Neutrophil (primary cell): ENCODE results near the gene BIK.

Experiments used
- H3K27ac ChIP-seq: fragments of 200-600 bp; sonication (generic); 2 replicates; pipeline ENCODE4 v1.5.1; 2016; ENCODE audit warnings: mild to moderate bottlenecking, moderate library complexity
- H3K27me3 ChIP-seq: fragments of 200-600 bp; sonication (generic); 2 replicates; pipeline ENCODE4 v1.6.0; 2016; ENCODE audit warnings: mild to moderate bottlenecking
- H3K36me3 ChIP-seq: fragments of 200-600 bp; sonication (generic); 2 replicates; pipeline ENCODE4 v1.5.1; 2017
- H3K4me1 ChIP-seq, 2 experiments: fragments of 200-600 bp in 1 of 2; sonication (generic) in 1 of 2; 1 replicate in 1 of 2; 2 replicates in 1 of 2; pipeline versions ENCODE4 v1.5.1 to v1.6.1; 2013 to 2016; ENCODE audit warnings: low read depth in 1 of 2, low read length in 1 of 2, mild to moderate bottlenecking in 1 of 2, moderate library complexity in 1 of 2; ENCODE audit not compliant: control insufficient read depth in 1 of 2, insufficient read depth in 1 of 2
- H3K4me3 ChIP-seq, 2 experiments: fragments of 200-600 bp in 1 of 2; sonication (generic) in 1 of 2; 1 replicate in 1 of 2; 2 replicates in 1 of 2; pipeline ENCODE4 v1.5.1; 2013 to 2016; ENCODE audit warnings: low read depth in 1 of 2, low read length in 1 of 2, mild to moderate bottlenecking in 1 of 2, moderate library complexity in 1 of 2
- H3K9me3 ChIP-seq: fragments of 200-600 bp; sonication (generic); 2 replicates; pipeline ENCODE4 v1.5.1; 2016
- CTCF ChIP-seq: fragments of 200-600 bp; sonication (generic); IDR thresholded peaks from 2 replicates; pipeline ENCODE4 v1.5.1; 2016; ENCODE audit warnings: antibody characterized with exemption

The BIK gene

DNA sequence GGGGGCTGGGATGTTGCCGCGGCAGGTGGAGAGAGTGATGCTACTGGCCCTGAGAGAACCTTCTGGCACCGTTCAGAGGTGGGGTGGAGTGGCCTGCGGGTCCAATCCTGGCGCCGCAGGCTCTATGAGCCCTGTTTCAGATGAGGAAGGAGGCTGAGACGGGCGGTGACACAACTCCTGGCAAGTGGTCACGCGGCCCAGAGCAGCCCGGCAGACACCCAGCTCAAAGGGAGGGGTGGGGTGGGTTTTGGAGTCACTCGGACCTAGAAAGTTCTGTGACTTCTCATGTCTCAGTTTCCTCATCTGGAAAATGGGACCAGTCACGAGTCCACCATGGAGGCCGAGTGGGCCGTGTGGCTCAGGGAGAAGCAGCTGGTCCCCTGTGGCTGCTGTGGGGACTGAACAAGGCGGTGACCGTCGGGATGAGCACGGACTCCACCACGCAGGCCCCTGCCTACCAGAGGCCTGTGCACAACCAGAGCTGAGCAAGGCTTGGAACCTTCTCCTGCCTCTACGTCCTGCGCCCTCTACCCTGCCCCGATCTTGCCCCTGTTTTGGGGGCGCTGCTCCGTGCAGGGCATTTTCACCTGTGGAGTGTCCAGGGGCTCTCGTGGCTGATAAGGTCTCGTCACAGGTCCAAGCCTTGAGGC lies 44.5 kb downstream of the BIK start:
- Histone ChIP-seq H3K4me3 (peak overlapping the region; percentile 44 to 46), H3K27me3 (no peaks in the 10 kb centered on the region), H3K27ac (peak overlapping the region; percentile 89), H3K4me1 (peaks cover 82 to 85% of the 10 kb centered on the region in 2 experiments), H3K36me3 (peaks cover 28% of the 10 kb centered on the region), H3K9me3 (no peaks in the 10 kb centered on the region)
- TF ChIP-seq CTCF: peak; percentile 23

GRCh38 chr22:43155789-43156188 lies 45.2 kb downstream of the BIK start:
- Histone ChIP-seq H3K36me3 (peaks cover 36% of the 10 kb centered on the region), H3K27me3 (no peaks in the 10 kb centered on the region)
- no peak for TF ChIP-seq CTCF

DNA sequence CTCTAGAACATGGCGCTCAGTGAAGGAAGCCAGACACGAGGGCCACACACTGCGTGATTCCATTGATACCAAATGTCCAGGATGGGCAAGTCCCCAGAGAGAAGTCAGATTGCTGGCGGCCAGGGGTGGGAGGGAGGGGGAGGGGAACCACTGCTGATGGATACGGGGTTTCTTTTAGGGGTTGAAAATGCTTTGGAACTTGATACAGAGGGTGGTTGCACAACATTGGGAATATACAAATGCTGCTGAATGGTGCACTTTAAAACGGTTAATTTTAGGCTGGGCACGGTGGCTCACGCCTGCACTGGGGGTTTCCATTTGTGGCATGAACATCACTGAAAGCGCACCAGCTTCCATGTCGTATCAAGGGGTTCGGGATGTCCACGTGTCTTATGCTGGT lies 45.9 kb downstream of the BIK start:
- H3K4me1 ChIP-seq: peaks cover 71 to 74% of the 10 kb centered on the region in 2 experiments
- peak overlapping the region; percentile 89 for H3K27ac ChIP-seq
- H3K36me3 ChIP-seq: peaks cover 42% of the 10 kb centered on the region
- no peaks in the 10 kb centered on the region for H3K9me3 ChIP-seq
- H3K27me3 ChIP-seq: no peaks in the 10 kb centered on the region
- no peak overlapping the region for H3K4me3 ChIP-seq
- no peak for TF ChIP-seq CTCF

More at GRCh38 chr22:43155789-43156188, 45.2 kb downstream of the BIK start:
- H3K4me1 ChIP-seq: peaks cover 76 to 77% of the 10 kb centered on the region in 2 experiments
- no peaks in the 10 kb centered on the region for H3K9me3 ChIP-seq
- H3K27ac ChIP-seq: peak overlapping the region; percentile 89
- H3K4me3 ChIP-seq: peak overlapping the region; percentile 44 to 46

DNA sequence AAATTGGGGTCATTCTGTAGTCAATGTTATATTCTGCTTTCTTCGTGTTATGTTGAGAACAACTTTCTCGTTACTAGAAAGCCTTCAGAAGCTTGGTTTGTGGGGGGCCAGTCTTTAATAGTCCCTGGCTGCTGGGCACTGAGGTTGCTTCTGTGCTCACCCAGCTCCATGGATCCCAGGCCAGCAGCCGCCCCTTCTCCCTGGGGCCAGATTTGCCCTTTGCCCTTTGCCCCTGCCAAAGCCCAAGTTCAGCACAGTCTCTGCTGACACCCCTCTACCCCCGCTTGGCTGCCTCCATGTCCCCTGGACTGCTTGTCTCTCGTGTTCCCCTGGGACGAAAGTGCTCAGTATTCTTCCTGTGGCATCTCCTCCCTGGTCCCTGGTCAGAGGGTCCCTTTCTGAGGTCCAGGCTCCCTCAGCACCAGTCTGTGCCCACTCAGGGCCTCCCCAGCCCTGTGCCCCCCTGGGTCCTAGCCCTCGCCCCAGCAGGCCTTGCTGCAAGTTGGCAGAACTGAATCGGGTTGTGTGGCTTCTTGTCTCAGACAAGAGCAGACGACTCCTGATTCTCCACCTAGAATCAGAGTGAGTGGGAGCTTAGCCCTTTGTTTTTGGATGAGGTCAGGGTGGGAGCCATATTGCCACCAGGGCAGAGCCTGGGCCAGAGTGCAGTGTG lies 47.5 kb downstream of the BIK start:
- no peak for TF ChIP-seq CTCF
- H3K9me3 ChIP-seq: no peaks in the 10 kb centered on the region
- H3K4me1 ChIP-seq: peaks cover 61 to 65% of the 10 kb centered on the region in 2 experiments
- H3K36me3 ChIP-seq: peaks cover 58% of the 10 kb centered on the region
- H3K27me3 ChIP-seq: no peaks in the 10 kb centered on the region
- no peak overlapping the region for H3K4me3 ChIP-seq
- H3K27ac ChIP-seq: peak overlapping the region; percentile 89

GRCh38 chr22:43158778-43159483 lies 48.4 kb downstream of the BIK start:
- Histone ChIP-seq H3K9me3 (no peaks in the 10 kb centered on the region), H3K27me3 (no peaks in the 10 kb centered on the region), H3K36me3 (peaks cover 68% of the 10 kb centered on the region), H3K4me1 (peaks cover 53 to 67% of the 10 kb centered on the region in 2 experiments), H3K4me3 (no peak overlapping the region), H3K27ac (peak overlapping the region; percentile 89)
- TF ChIP-seq CTCF: no peak
